ENCODE results near the gene UVRAG.
"Not testable (repeated sequence)": the region's sequence is repeated elsewhere in the genome, so short reads cannot be mapped to it uniquely, and the experiment has no call there.

UVRAG gene

GRCh38 chr11:76049511-76049910, 234.5 kb downstream of the UVRAG start:
- Histone ChIP-seq H3K4me3 (ENCODE audit: low read depth, low read length) (no peak overlapping the region), H3K4me1 (ENCODE audit: control insufficient read depth, insufficient read depth, low read length) (no peaks in the 10 kb centered on the region), H3K36me3 (ENCODE audit: control insufficient read depth, insufficient read depth, low read length) (no peaks in the 10 kb centered on the region), H3K9me3 (ENCODE audit: control insufficient read depth, insufficient read depth, low read length) (peaks cover 9% of the 10 kb centered on the region), H3K9ac (ENCODE audit: low read depth, low read length) (no peak overlapping the region), H3K27me3 (ENCODE audit: control insufficient read depth, insufficient read depth, low read length) (no peaks in the 10 kb centered on the region)

DNA sequence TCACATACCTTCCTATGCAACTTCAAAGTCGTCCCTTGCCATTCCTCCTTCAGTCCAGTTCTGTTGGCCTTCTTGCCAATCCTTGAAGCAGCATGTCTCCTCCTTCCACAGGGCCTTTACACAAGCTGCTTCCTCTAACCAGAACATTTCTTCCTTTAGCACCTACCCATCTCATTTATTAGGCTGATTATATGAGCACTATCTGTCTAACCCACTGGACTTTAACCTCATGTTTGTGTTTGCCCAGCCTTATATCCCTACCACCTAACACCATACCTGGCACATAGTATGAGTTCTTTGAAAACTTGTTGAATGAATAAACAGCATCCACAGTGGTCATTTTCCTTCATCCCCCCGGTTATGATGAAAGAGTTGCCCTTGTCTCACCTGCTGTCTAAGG, 236.9 kb downstream of the UVRAG start:
- Histone ChIP-seq H3K4me3 (ENCODE audit: low read depth, low read length) (no peak overlapping the region), H3K9ac (ENCODE audit: low read depth, low read length) (no peak overlapping the region), H3K27me3 (ENCODE audit: control insufficient read depth, insufficient read depth, low read length) (no peaks in the 10 kb centered on the region), H3K36me3 (ENCODE audit: control insufficient read depth, insufficient read depth, low read length) (no peaks in the 10 kb centered on the region), H3K9me3 (ENCODE audit: control insufficient read depth, insufficient read depth, low read length) (peaks cover 9% of the 10 kb centered on the region), H3K4me1 (ENCODE audit: control insufficient read depth, insufficient read depth, low read length) (no peaks in the 10 kb centered on the region)

- Histone ChIP-seq H3K9me3 (ENCODE audit: control insufficient read depth, insufficient read depth, low read length) (no peaks in the 10 kb centered on the region), H3K36me3 (ENCODE audit: control insufficient read depth, insufficient read depth, low read length) (no peaks in the 10 kb centered on the region), H3K4me3 (ENCODE audit: low read depth, low read length) (no peak overlapping the region), H3K9ac (ENCODE audit: low read depth, low read length) (no peak overlapping the region), H3K27me3 (ENCODE audit: control insufficient read depth, insufficient read depth, low read length) (no peaks in the 10 kb centered on the region), H3K4me1 (ENCODE audit: control insufficient read depth, insufficient read depth, low read length) (no peaks in the 10 kb centered on the region)
Measured at GRCh38 chr11:76054330-76054729, 239.3 kb downstream of the UVRAG start.

DNA sequence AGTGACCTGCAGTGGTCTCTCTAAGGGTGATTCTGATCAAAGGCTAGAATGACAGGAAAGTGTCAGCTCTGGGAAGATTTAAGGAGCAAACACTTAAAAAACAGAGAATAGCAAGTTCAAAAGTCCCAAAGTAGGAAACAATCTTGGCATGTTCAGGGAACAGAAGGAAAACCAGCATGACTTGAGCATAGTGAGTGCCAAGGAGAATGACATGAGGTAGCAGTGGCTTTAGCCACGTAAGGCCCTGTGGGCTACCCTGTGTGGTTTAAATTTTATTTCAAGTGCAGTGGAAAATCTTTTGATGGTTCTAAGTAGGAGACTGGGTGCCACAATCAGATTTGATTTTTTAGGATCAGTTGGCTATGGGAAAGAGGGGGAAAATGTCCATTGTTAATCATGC, 241.9 kb downstream of the UVRAG start:
- Histone ChIP-seq H3K27me3 (ENCODE audit: control insufficient read depth, insufficient read depth, low read length) (no peaks in the 10 kb centered on the region), H3K4me3 (ENCODE audit: low read depth, low read length) (no peak overlapping the region), H3K9me3 (ENCODE audit: control insufficient read depth, insufficient read depth, low read length) (no peaks in the 10 kb centered on the region), H3K4me1 (ENCODE audit: control insufficient read depth, insufficient read depth, low read length) (no peaks in the 10 kb centered on the region), H3K9ac (ENCODE audit: low read depth, low read length) (no peak overlapping the region), H3K36me3 (ENCODE audit: control insufficient read depth, insufficient read depth, low read length) (no peaks in the 10 kb centered on the region)

GRCh38 chr11:76060475-76061036, 245.5 kb downstream of the UVRAG start:
- not testable (repeated sequence) for H3K36me3 ChIP-seq (ENCODE audit: control insufficient read depth, insufficient read depth, low read length); H3K4me3 ChIP-seq (ENCODE audit: low read depth, low read length); H3K9ac ChIP-seq (ENCODE audit: low read depth, low read length); H3K4me1 ChIP-seq (ENCODE audit: control insufficient read depth, insufficient read depth, low read length); H3K9me3 ChIP-seq (ENCODE audit: control insufficient read depth, insufficient read depth, low read length); H3K27me3 ChIP-seq (ENCODE audit: control insufficient read depth, insufficient read depth, low read length)

DNA sequence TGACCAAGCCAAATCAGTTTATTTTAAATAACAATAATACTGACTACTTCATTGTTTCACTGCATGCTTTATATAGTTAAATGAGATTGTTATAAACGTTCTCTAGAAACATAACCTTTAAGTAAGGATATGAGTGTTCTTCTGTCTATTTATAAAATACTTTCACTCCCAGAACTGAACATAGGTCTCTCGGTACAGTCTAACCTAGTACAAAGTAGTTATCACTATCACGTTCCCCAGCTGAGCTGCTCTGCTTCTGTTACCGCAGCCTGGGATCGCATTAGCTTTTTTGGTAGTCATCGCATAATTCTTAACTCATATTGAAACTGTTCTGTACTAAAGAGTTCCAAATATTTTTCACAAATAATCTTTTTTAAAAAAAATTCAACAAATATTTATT, 247.7 kb downstream of the UVRAG start:
- Histone ChIP-seq H3K36me3 (ENCODE audit: control insufficient read depth, insufficient read depth, low read length) (no peaks in the 10 kb centered on the region), H3K4me1 (ENCODE audit: control insufficient read depth, insufficient read depth, low read length) (peaks cover 6% of the 10 kb centered on the region), H3K9me3 (ENCODE audit: control insufficient read depth, insufficient read depth, low read length) (no peaks in the 10 kb centered on the region), H3K27me3 (ENCODE audit: control insufficient read depth, insufficient read depth, low read length) (no peaks in the 10 kb centered on the region), H3K9ac (ENCODE audit: low read depth, low read length) (no peak overlapping the region), H3K4me3 (ENCODE audit: low read depth, low read length) (no peak overlapping the region)

DNA sequence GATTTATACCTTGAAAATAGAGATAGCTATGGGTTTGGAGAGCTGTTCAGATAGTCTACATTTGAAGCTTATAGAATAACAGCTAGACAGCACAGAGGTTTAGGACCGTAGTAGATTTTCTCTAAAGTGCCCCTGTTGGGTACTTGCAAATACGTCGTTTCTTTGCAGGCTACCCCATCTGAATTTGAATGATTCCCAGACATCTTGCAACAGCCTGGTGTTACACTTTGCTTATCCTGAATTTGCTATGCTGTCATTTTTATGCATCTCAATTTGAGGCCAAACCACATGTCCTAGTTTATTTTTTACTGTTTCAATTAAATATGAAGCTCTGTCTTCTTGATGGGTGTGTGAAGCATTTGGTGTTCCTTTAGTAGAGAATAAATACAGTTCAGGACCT, 249.2 kb downstream of the UVRAG start:
- Histone ChIP-seq H3K27me3 (ENCODE audit: control insufficient read depth, insufficient read depth, low read length) (no peaks in the 10 kb centered on the region), H3K36me3 (ENCODE audit: control insufficient read depth, insufficient read depth, low read length) (no peaks in the 10 kb centered on the region), H3K4me3 (ENCODE audit: low read depth, low read length) (no peak overlapping the region), H3K9me3 (ENCODE audit: control insufficient read depth, insufficient read depth, low read length) (no peaks in the 10 kb centered on the region), H3K4me1 (ENCODE audit: control insufficient read depth, insufficient read depth, low read length) (peaks cover 6% of the 10 kb centered on the region), H3K9ac (ENCODE audit: low read depth, low read length) (no peak overlapping the region)

GRCh38 chr11:76067099-76067498, 252.1 kb downstream of the UVRAG start:
- no peaks in the 10 kb centered on the region for H3K27me3 ChIP-seq (ENCODE audit: control insufficient read depth, insufficient read depth, low read length)
- H3K4me1 ChIP-seq (ENCODE audit: control insufficient read depth, insufficient read depth, low read length) = peaks cover 6% of the 10 kb centered on the region
- H3K9me3 ChIP-seq (ENCODE audit: control insufficient read depth, insufficient read depth, low read length) = no peaks in the 10 kb centered on the region
- H3K9ac ChIP-seq (ENCODE audit: low read depth, low read length) = no peak overlapping the region
- H3K4me3 ChIP-seq (ENCODE audit: low read depth, low read length) = no peak overlapping the region
- H3K36me3 ChIP-seq (ENCODE audit: control insufficient read depth, insufficient read depth, low read length) = no peaks in the 10 kb centered on the region

- Histone ChIP-seq H3K4me3 (ENCODE audit: low read depth, low read length) (no peak overlapping the region), H3K4me1 (ENCODE audit: control insufficient read depth, insufficient read depth, low read length) (no peaks in the 10 kb centered on the region), H3K27me3 (ENCODE audit: control insufficient read depth, insufficient read depth, low read length) (no peaks in the 10 kb centered on the region), H3K9ac (ENCODE audit: low read depth, low read length) (no peak overlapping the region), H3K36me3 (ENCODE audit: control insufficient read depth, insufficient read depth, low read length) (no peaks in the 10 kb centered on the region), H3K9me3 (ENCODE audit: control insufficient read depth, insufficient read depth, low read length) (no peaks in the 10 kb centered on the region)
Measured at GRCh38 chr11:76069001-76069400, 254.0 kb downstream of the UVRAG start.

DNA sequence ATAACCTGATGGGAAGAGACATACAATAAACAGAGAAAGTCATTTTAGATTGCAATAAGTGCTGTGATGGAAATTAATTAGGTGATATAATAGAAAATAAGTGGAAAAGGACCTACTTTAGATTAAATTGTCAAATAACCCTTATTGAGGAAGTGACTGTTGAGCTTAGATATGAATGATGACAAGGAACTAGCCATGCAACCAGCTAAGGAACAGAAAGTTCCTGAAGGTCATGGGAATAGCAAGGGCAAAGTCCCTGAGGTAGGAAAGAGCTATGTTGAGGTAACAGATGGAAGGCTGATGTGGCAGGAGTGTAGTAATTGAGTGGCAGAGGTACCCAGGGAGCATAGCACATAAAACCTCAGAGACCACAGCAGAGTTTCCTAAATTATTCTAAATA, 256.1 kb downstream of the UVRAG start:
- Histone ChIP-seq H3K4me3 (ENCODE audit: low read depth, low read length) (no peak overlapping the region), H3K9ac (ENCODE audit: low read depth, low read length) (no peak overlapping the region), H3K36me3 (ENCODE audit: control insufficient read depth, insufficient read depth, low read length) (no peaks in the 10 kb centered on the region), H3K9me3 (ENCODE audit: control insufficient read depth, insufficient read depth, low read length) (no peaks in the 10 kb centered on the region), H3K4me1 (ENCODE audit: control insufficient read depth, insufficient read depth, low read length) (no peaks in the 10 kb centered on the region), H3K27me3 (ENCODE audit: control insufficient read depth, insufficient read depth, low read length) (no peaks in the 10 kb centered on the region)

DNA sequence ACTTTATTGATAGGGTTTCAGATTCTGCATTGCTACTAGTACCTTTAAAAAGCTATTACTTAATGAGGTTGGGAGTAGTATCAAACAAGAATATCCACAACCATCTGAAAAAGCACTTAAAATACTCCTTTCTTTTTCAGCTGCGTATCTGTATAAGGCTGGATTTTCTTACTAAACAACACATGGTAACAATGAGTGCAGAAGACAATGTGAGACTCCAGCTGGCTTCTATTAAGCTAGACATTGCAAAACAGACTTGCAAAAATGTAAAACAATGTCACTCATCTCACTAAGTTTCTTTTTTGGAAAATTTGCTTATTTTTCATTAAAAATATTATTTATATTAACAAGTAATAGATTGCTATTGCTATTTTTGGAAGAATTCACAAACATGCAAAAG, 258.7 kb downstream of the UVRAG start:
- Histone ChIP-seq H3K4me1 (ENCODE audit: control insufficient read depth, insufficient read depth, low read length) (no peaks in the 10 kb centered on the region), H3K27me3 (ENCODE audit: control insufficient read depth, insufficient read depth, low read length) (no peaks in the 10 kb centered on the region), H3K36me3 (ENCODE audit: control insufficient read depth, insufficient read depth, low read length) (no peaks in the 10 kb centered on the region), H3K9ac (ENCODE audit: low read depth, low read length) (no peak overlapping the region), H3K9me3 (ENCODE audit: control insufficient read depth, insufficient read depth, low read length) (no peaks in the 10 kb centered on the region), H3K4me3 (ENCODE audit: low read depth, low read length) (no peak overlapping the region)

GRCh38 chr11:76074148-76075095, 259.4 kb downstream of the UVRAG start:
- H3K4me1 ChIP-seq (ENCODE audit: control insufficient read depth, insufficient read depth, low read length) = no peaks in the 10 kb centered on the region
- no peaks in the 10 kb centered on the region for H3K27me3 ChIP-seq (ENCODE audit: control insufficient read depth, insufficient read depth, low read length)
- H3K4me3 ChIP-seq (ENCODE audit: low read depth, low read length) = no peak overlapping the region
- H3K9me3 ChIP-seq (ENCODE audit: control insufficient read depth, insufficient read depth, low read length) = no peaks in the 10 kb centered on the region
- H3K9ac ChIP-seq (ENCODE audit: low read depth, low read length) = no peak overlapping the region
- H3K36me3 ChIP-seq (ENCODE audit: control insufficient read depth, insufficient read depth, low read length) = no peaks in the 10 kb centered on the region
